Suprapubic skin (tissue), 3 donors: ENCODE results near the gene CCDC28A.

Experiments used
- EP300 ChIP-seq: sonication (generic); formaldehyde crosslinking; IDR thresholded peaks from one replicate; pipeline ENCODE4 v1.6.1; 2017; ENCODE audit warnings: antibody characterized with exemption
- POLR2A ChIP-seq, 2 donors: fragments of 450-650 bp; IDR thresholded peaks; one replicate each; pipeline ENCODE4 v1.6.1; 2017; ENCODE audit warnings: antibody characterized with exemption in 2 of 2, mild to moderate bottlenecking in 2 of 2, moderate library complexity in 2 of 2
- TF ChIP-seq, protein P1 (sequence below), 2 donors: fragments of 200-600 bp in 1 of 2; fragments of 450-650 bp in 1 of 2; sonication (generic) in 1 of 2; IDR thresholded peaks; one replicate each; pipeline ENCODE4 v1.5.1; 2016 to 2019; ENCODE audit warnings: antibody characterized with exemption in 2 of 2, mild to moderate bottlenecking in 1 of 2, moderate library complexity in 1 of 2

DNA sequence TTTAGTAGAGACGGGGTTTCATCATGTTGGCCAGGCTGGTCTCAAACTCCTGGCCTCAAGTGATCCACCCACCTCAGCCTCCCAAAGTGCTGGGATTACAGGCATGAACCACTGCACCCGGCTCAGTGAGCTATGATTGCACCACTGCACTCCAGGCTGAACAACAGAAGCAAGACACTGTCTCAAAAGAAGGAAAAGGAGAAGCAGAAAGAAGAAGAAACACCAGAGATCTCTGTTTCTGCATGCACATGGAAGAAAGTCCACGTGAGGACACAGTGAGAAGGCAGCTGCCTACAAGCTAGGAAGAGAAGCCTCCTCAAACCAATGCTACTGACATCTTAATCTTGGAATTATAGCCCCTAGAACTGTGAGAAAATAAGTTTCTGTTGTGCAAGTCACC is 38.3 kb downstream of the CCDC28A start:
- TF ChIP-seq EP300 = no peak
- TF ChIP-seq, protein P1, sequence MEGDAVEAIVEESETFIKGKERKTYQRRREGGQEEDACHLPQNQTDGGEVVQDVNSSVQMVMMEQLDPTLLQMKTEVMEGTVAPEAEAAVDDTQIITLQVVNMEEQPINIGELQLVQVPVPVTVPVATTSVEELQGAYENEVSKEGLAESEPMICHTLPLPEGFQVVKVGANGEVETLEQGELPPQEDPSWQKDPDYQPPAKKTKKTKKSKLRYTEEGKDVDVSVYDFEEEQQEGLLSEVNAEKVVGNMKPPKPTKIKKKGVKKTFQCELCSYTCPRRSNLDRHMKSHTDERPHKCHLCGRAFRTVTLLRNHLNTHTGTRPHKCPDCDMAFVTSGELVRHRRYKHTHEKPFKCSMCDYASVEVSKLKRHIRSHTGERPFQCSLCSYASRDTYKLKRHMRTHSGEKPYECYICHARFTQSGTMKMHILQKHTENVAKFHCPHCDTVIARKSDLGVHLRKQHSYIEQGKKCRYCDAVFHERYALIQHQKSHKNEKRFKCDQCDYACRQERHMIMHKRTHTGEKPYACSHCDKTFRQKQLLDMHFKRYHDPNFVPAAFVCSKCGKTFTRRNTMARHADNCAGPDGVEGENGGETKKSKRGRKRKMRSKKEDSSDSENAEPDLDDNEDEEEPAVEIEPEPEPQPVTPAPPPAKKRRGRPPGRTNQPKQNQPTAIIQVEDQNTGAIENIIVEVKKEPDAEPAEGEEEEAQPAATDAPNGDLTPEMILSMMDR (IDR thresholded peaks at IDR 0.05) = no peak
- TF ChIP-seq POLR2A (IDR thresholded peaks at IDR 0.05) = no peak
